Gastrocnemius medialis (tissue), 4 donors: ENCODE results near the gene CLDN3. TPM values are rescaled to one million over a fixed set of nuclear protein-coding genes. Genes with fewer than 3 reads are reported as not detected.
"Not testable (repeated sequence)": the region's sequence is repeated elsewhere in the genome, so short reads cannot be mapped to it uniquely, and the experiment has no call there.

ENCODE experiments used
- ATAC-seq, 2 donors: fragments of 150-250 bp; one replicate each; pipeline ENCODE4 v1.9.1; 2016
- DNase-seq, 2 donors: peaks; one replicate each; pipeline ENCODE4 v3.0.0-alpha.2; 2019
- H3K27ac ChIP-seq, 4 donors: fragments of 200-600 bp; sonication (generic); 1 replicate in 1 of 4; 2 replicates in 3 of 4; pipeline ENCODE4 v1.5.1; 2016 to 2018; ENCODE audit warnings: mild to moderate bottlenecking in 2 of 4, moderate library complexity in 1 of 4
- H3K27me3 ChIP-seq, 3 donors: fragments of 200-600 bp; sonication (generic) in 2 of 3; 1 replicate in 1 of 3; 2 replicates in 2 of 3; pipeline versions ENCODE4 v1.5.1 to v1.6.0; 2016 to 2019; ENCODE audit warnings: mild to moderate bottlenecking in 1 of 3, moderate library complexity in 1 of 3
- H3K36me3 ChIP-seq, 2 donors: fragments of 200-600 bp; sonication (generic) in 1 of 2; one replicate each; pipeline ENCODE4 v1.5.1; 2017 to 2018
- H3K4me1 ChIP-seq, 2 donors: fragments of 200-600 bp; sonication (generic) in 1 of 2; one replicate each; pipeline ENCODE4 v1.5.1; 2016 to 2017; ENCODE audit warnings: mild to moderate bottlenecking in 2 of 2
- H3K4me3 ChIP-seq, 4 donors: fragments of 200-600 bp; sonication (generic) in 3 of 4; 1 replicate in 1 of 4; 2 replicates in 3 of 4; pipeline ENCODE4 v1.5.1; 2016 to 2019; ENCODE audit warnings: mild to moderate bottlenecking in 2 of 4
- H3K9me3 ChIP-seq, 3 donors: fragments of 200-600 bp; sonication (generic) in 2 of 3; 1 replicate in 1 of 3; 2 replicates in 2 of 3; pipeline ENCODE4 v1.5.1; 2016 to 2019
- POLR2A ChIP-seq, 2 donors: fragments of 450-650 bp; IDR thresholded peaks; one replicate each; pipeline ENCODE4 v1.6.1; 2017; ENCODE audit warnings: antibody characterized with exemption in 2 of 2, mild to moderate bottlenecking in 2 of 2, moderate library complexity in 2 of 2
- in situ Hi-C, 4 donors: fragments of 200-750 bp; cut with MboI; loops; one replicate each; pipeline versions ENCODE4 v1.15.0 to v1.8.0; 2017; ENCODE audit warnings: low sequenced_read_pairs in 4 of 4
- intact Hi-C: fragments of 100-400 bp; cut with DNase I; formaldehyde crosslinking; loops from one replicate; pipeline ENCODE4 v1.15.1; 2023; ENCODE audit warnings: low total_unique reads
- total RNA-seq, 4 donors: library from RNA; depleted of rRNA; stranded (reverse); fragments of >200 nt; gene quantifications; one replicate each; pipeline versions ENCODE4 v1.1.0 to v1.2.3, GENCODE V29; 2016
- TF ChIP-seq, protein P1 (sequence below), 5 experiments: fragments of 450-650 bp in 3 of 5; fragments of 200-600 bp in 2 of 5; sonication (generic) in 2 of 5; IDR thresholded peaks in 4 of 5; conservative IDR thresholded peaks in 1 of 5; 1 replicate in 4 of 5; 2 replicates in 1 of 5; pipeline ENCODE4 v1.5.1; 2016 to 2019; ENCODE audit warnings: antibody characterized with exemption in 5 of 5, mild to moderate bottlenecking in 3 of 5, moderate library complexity in 3 of 5

The CLDN3 gene
- total RNA-seq, 4 donors from 2014 or later, result 5.0 TPM; not detected in 3

DNA sequence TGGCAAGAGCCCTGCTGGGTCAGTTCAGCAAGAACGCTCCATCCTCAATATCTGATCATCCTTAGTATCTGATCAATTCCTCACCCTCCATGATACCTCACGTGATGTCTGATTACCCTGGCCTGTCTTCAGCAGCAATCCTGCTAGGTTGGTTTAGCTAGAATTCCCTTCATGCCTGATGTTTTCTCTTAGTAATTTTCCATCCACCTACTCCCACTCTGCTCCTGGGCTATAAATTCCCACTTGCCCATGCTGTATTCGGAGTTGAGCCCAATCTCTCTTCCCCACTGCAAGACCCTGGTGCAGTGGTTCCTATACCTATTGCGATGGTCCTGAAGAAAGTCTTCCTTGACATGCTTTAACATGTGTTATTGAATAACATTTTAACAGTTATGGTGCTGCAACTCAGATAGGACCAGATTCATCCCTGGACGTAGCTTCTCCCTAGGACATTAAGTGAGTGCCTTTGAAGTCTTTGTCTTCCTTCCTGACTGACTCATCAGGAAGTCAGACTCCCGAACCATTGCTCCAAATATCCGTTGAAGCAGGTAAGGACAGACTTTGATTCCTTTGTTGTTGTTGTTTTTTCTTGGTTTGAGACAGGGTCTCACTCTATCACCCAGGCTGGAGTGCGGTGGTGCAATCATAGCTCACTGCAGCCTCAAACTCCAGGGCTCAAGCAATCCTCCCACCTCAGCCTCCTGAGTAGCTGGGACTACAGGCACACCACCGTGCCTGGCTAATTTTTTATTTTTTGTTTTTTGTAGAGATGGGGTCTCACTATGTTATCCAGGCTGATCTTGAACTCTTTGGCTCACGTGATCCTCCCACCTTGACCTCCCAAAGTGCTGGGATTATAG is 29.4 kb upstream of the CLDN3 start:
- Histone ChIP-seq H3K4me1 (no peaks in the 10 kb centered on the region), H3K9me3 (no peaks in the 10 kb centered on the region), H3K27ac (no peak overlapping the region), H3K36me3 (no peaks in the 10 kb centered on the region), H3K27me3 (no peaks in the 10 kb centered on the region), H3K4me3 (no peak overlapping the region)
- ATAC-seq (no peak), DNase-seq (no peak)
- intact Hi-C loops, result no loop called here
- in situ Hi-C loops, result no loop called here
- TF ChIP-seq POLR2A (IDR thresholded peaks at IDR 0.05), result no peak
- TF ChIP-seq, protein P1, sequence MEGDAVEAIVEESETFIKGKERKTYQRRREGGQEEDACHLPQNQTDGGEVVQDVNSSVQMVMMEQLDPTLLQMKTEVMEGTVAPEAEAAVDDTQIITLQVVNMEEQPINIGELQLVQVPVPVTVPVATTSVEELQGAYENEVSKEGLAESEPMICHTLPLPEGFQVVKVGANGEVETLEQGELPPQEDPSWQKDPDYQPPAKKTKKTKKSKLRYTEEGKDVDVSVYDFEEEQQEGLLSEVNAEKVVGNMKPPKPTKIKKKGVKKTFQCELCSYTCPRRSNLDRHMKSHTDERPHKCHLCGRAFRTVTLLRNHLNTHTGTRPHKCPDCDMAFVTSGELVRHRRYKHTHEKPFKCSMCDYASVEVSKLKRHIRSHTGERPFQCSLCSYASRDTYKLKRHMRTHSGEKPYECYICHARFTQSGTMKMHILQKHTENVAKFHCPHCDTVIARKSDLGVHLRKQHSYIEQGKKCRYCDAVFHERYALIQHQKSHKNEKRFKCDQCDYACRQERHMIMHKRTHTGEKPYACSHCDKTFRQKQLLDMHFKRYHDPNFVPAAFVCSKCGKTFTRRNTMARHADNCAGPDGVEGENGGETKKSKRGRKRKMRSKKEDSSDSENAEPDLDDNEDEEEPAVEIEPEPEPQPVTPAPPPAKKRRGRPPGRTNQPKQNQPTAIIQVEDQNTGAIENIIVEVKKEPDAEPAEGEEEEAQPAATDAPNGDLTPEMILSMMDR (IDR thresholded peaks at IDR 0.05 in 4 of 5, conservative IDR thresholded peaks at IDR 0.05 in 1 of 5), result no peak

DNA sequence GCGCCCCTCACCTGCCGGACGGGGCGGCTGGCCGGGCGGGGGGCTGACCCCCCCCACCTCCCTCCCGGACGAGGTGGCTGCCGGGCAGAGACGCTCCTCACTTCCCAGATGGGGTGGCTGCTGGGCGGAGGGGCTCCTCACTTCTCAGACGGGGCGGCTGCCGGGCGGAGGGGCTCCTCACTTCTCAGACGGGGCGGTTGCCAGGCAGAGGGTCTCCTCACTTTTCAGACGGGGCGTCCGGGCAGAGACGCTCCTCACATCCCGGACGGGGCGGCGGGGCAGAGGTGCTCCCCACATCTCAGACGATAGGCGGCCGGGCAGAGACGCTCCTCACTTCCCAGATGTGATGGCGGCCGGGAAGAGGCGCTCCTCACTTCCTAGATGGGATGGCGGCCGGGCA is 27.1 kb upstream of the CLDN3 start:
- H3K4me1 ChIP-seq, in situ Hi-C loops, H3K4me3 ChIP-seq, DNase-seq, H3K27ac ChIP-seq, H3K36me3 ChIP-seq, H3K27me3 ChIP-seq, ATAC-seq, H3K9me3 ChIP-seq, intact Hi-C loops: not testable (repeated sequence)

- ATAC-seq, H3K36me3 ChIP-seq, in situ Hi-C loops: not testable (repeated sequence)
Measured at GRCh38 chr7:73796656-73797055, 26.6 kb upstream of the CLDN3 start.

GRCh38 chr7:73795188-73795587 is 25.1 kb upstream of the CLDN3 start:
- H3K4me1 ChIP-seq, H3K36me3 ChIP-seq, in situ Hi-C loops, H3K9me3 ChIP-seq, H3K27me3 ChIP-seq, H3K27ac ChIP-seq, H3K4me3 ChIP-seq, DNase-seq, ATAC-seq, intact Hi-C loops: not testable (repeated sequence)

More at GRCh38 chr7:73796656-73797055, 26.6 kb upstream of the CLDN3 start:
- H3K4me1 ChIP-seq, H3K27ac ChIP-seq, intact Hi-C loops, H3K9me3 ChIP-seq, H3K27me3 ChIP-seq, H3K4me3 ChIP-seq, DNase-seq: not testable (repeated sequence)

GRCh38 chr7:73791170-73791690 is 21.2 kb upstream of the CLDN3 start:
- H3K4me1 ChIP-seq, H3K27me3 ChIP-seq, in situ Hi-C loops, intact Hi-C loops, H3K36me3 ChIP-seq, H3K27ac ChIP-seq, ATAC-seq, DNase-seq, H3K9me3 ChIP-seq, H3K4me3 ChIP-seq: not testable (repeated sequence)

DNA sequence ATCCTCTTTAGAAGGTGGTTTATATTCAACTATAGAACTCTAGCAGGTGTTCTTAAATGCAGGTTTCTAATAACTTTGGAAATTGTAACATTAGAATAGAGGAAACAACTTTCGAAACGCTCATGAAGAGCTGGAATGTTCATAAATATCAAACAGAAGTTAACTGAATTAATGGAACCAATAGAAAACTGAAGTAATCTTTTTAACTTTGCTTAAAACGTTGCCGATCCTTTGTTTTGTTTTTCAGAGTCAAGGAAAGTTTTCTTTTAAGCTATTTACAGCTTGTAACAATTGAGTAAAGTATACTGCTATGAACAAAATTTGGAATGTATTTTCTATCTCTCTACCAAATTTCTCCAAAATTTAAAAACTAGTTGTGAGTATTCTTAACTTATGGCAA is 19.0 kb upstream of the CLDN3 start:
- Histone ChIP-seq H3K27ac (no peak overlapping the region), H3K36me3 (no peaks in the 10 kb centered on the region), H3K4me3 (no peak overlapping the region), H3K9me3 (no peaks in the 10 kb centered on the region), H3K27me3 (no peaks in the 10 kb centered on the region), H3K4me1 (no peaks in the 10 kb centered on the region)
- no peak for TF ChIP-seq POLR2A (IDR thresholded peaks at IDR 0.05)
- TF ChIP-seq, protein P1 (IDR thresholded peaks at IDR 0.05 in 4 of 5, conservative IDR thresholded peaks at IDR 0.05 in 1 of 5), result no peak
- in situ Hi-C loops, result no loop called here
- DNase-seq (no peak), ATAC-seq (no peak)
- intact Hi-C loops, result no loop called here

- H3K4me1 ChIP-seq, ATAC-seq, intact Hi-C loops, H3K4me3 ChIP-seq, H3K27me3 ChIP-seq, in situ Hi-C loops, DNase-seq, H3K27ac ChIP-seq, H3K9me3 ChIP-seq, H3K36me3 ChIP-seq: not testable (repeated sequence)
Measured at GRCh38 chr7:73787786-73788048, 17.6 kb upstream of the CLDN3 start.
